Esophagus (tissue), 2 donors: ENCODE measurements around the gene CDK3. TPM values are rescaled to one million over a fixed set of nuclear protein-coding genes. Genes with fewer than 3 reads are reported as not detected.

Experiments used
- H3K27ac ChIP-seq, 2 donors: one replicate each; pipeline ENCODE4 v1.5.1; 2013; ENCODE audit warnings: low read depth in 2 of 2, mild to moderate bottlenecking in 2 of 2, inconsistent platforms in 1 of 2, low read length in 1 of 2, moderate library complexity in 1 of 2
- H3K27me3 ChIP-seq, 2 donors: one replicate each; pipeline ENCODE4 v1.6.1; 2013; ENCODE audit warnings: low read length in 2 of 2, control low read depth in 1 of 2, mild to moderate bottlenecking in 1 of 2; ENCODE audit not compliant: insufficient read depth in 2 of 2, control insufficient read depth in 1 of 2
- H3K36me3 ChIP-seq, 2 donors: one replicate each; pipeline ENCODE4 v1.6.1; 2013; ENCODE audit warnings: low read length in 1 of 2; ENCODE audit not compliant: control insufficient read depth in 2 of 2, insufficient read depth in 2 of 2
- H3K4me1 ChIP-seq, 2 donors: one replicate each; pipeline ENCODE4 v1.6.1; 2013; ENCODE audit warnings: low read length in 1 of 2; ENCODE audit not compliant: control insufficient read depth in 2 of 2, insufficient read depth in 2 of 2
- H3K4me3 ChIP-seq, 2 donors: one replicate each; pipeline ENCODE4 v1.5.1; 2013; ENCODE audit warnings: low read length in 2 of 2, mild to moderate bottlenecking in 2 of 2, low read depth in 1 of 2, moderate library complexity in 1 of 2
- H3K9me3 ChIP-seq, 2 donors: one replicate each; pipeline ENCODE4 v1.6.1; 2013; ENCODE audit warnings: mild to moderate bottlenecking in 2 of 2, low read depth in 1 of 2, low read length in 1 of 2, moderate library complexity in 1 of 2; ENCODE audit not compliant: control insufficient read depth in 2 of 2, insufficient read depth in 1 of 2
- WGBS, 2 donors: extraction: QIAGEN DNeasy Blood & Tissue Kit; methylation state at CpG; one replicate each; pipeline ENCODE4 v1.1.7; 2013; 5-methylcytosine and 5-hydroxymethylcytosine counted together
- polyA plus RNA-seq, 2 donors: library from polyadenylated mRNA; stranded (reverse); fragments of 200-250 nt; gene quantifications; one replicate each; pipeline ENCODE4 v1.2.3, GENCODE V29; 2013
- donor health status: healthy with polysubstance abuse.
- donor health status: Bipolar disorder and iron deficiency.

The CDK3 gene
- polyA plus RNA-seq, 2 donors = 6.5 to 16.2 TPM

GRCh38 chr17:76048711-76049110 is 48.1 kb downstream of the CDK3 start:
- H3K27ac ChIP-seq = no peak overlapping the region
- peaks cover 2 to 8% of the 10 kb centered on the region in 2 donors for H3K4me1 ChIP-seq
- H3K9me3 ChIP-seq = no peaks in the 10 kb centered on the region
- WGBS, 2 donors = 78 to 80% methylated on average over 9 of the region's 9 CpGs
- H3K27me3 ChIP-seq = no peaks in the 10 kb centered on the region
- no peak overlapping the region for H3K4me3 ChIP-seq
- peaks cover 9 to 35% of the 10 kb centered on the region in 2 donors for H3K36me3 ChIP-seq

GRCh38 chr17:76049239-76049638 is 48.6 kb downstream of the CDK3 start:
- 91 to 92% methylated on average over 3 of the region's 3 CpGs for WGBS, 2 donors
- Histone ChIP-seq H3K4me1 (peaks cover 2 to 8% of the 10 kb centered on the region in 2 donors), H3K27me3 (no peaks in the 10 kb centered on the region), H3K36me3 (peaks cover 6 to 32% of the 10 kb centered on the region in 2 donors), H3K9me3 (no peaks in the 10 kb centered on the region), H3K27ac (no peak overlapping the region), H3K4me3 (no peak overlapping the region)

- peaks cover 2 to 5% of the 10 kb centered on the region in 2 donors for H3K4me1 ChIP-seq
- no peak overlapping the region for H3K4me3 ChIP-seq
- peaks cover 4 to 27% of the 10 kb centered on the region in 2 donors for H3K36me3 ChIP-seq
- H3K27me3 ChIP-seq = no peaks in the 10 kb centered on the region
- 94% methylated on average over 15 of the region's 15 CpGs for WGBS, 2 donors
- peak overlapping the region; percentile 4 to 80 for H3K27ac ChIP-seq
- no peaks in the 10 kb centered on the region for H3K9me3 ChIP-seq
These were observed 49.3 kb downstream of the CDK3 start for GRCh38 chr17:76049836-76050537.

GRCh38 chr17:76050538-76051467 is 50.1 kb downstream of the CDK3 start:
- H3K27ac ChIP-seq = peak overlapping the region; percentile 68 to 90
- 72 to 74% methylated on average over 11 of the region's 11 CpGs for WGBS, 2 donors
- H3K4me3 ChIP-seq = no peak overlapping the region
- H3K27me3 ChIP-seq = no peaks in the 10 kb centered on the region
- H3K36me3 ChIP-seq = peaks cover 4 to 22% of the 10 kb centered on the region in 2 donors
- H3K9me3 ChIP-seq = no peaks in the 10 kb centered on the region
- peaks cover 2 to 4% of the 10 kb centered on the region in 2 donors for H3K4me1 ChIP-seq

DNA sequence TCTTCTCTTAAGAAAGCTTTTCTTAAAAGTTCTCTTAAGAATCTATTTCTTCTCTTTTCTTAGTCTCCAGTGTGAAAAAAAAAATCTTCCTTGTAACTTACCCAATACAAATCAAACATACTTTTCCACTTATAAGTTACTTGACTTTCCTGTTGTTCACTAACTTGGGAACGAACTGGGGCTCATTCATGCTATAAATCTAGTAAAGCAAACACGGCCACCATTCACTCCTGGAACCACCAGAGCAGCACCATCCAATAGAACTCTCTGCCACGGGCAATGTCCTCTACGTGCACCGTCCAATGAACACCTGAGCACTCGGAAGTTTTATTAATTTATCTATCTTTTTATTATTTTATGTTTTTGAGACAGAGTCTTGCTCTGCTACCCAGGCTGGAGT is 50.9 kb downstream of the CDK3 start:
- WGBS, 2 donors = 77 to 80% methylated on average over 6 of the region's 6 CpGs
- H3K27ac ChIP-seq = peak overlapping the region; percentile 61 to 75

DNA sequence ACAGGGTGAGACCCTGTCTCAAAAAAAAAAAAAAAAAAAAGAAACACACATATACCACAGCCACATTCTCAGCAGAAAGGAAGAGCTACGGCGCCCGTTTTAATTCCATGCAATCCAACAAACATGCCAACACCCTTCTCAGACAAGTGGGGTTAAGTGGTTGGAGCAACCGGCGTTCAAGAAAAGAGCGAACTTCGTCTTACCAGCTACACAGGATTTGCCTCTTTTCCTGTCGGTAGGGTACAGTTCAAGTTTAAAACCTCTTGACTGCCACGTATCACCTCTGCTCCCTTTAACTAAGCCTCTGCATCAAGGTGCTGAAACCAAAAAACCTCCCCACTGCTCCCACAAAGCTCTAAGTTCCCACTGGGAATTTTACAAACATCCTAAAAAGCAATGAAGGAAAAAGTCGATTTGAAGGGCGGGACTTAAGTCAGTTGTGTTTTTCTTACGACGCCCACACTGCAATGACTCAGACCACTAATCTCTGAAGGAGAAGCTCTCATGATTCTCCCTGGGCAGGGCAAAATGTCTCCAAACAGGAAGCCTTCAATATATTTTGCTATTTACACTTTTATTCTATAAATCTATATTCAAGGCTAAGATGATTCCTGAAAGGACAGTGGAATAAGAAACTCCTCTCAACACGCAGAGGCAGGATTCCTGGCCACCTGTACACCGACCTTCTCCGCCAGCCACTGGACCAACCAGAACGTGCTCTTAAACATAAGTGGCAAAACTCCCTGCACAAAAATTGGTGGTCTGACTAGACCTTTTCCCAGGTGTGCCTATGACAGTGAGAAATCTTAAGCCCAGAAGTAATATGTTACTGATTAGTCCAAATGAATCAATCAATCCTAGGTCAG is 52.8 kb downstream of the CDK3 start:
- no peaks in the 10 kb centered on the region for H3K27me3 ChIP-seq
- no peaks in the 10 kb centered on the region for H3K9me3 ChIP-seq
- H3K4me1 ChIP-seq = peaks cover 0 to 4% of the 10 kb centered on the region in 2 donors
- peak overlapping the region; percentile 83 to 98 for H3K27ac ChIP-seq
- WGBS, 2 donors = 55 to 68% methylated on average over 17 of the region's 17 CpGs
- peak overlapping the region in 1 of 2 donors; percentile 35 for H3K4me3 ChIP-seq
- H3K36me3 ChIP-seq = peaks cover 16 to 18% of the 10 kb centered on the region in 2 donors

More for the DNA sequence above, 50.9 kb downstream of the CDK3 start:
- Histone ChIP-seq H3K36me3 (peaks cover 9 to 20% of the 10 kb centered on the region in 2 donors), H3K9me3 (no peaks in the 10 kb centered on the region), H3K4me3 (no peak overlapping the region), H3K27me3 (no peaks in the 10 kb centered on the region), H3K4me1 (peaks cover 0 to 4% of the 10 kb centered on the region in 2 donors)

DNA sequence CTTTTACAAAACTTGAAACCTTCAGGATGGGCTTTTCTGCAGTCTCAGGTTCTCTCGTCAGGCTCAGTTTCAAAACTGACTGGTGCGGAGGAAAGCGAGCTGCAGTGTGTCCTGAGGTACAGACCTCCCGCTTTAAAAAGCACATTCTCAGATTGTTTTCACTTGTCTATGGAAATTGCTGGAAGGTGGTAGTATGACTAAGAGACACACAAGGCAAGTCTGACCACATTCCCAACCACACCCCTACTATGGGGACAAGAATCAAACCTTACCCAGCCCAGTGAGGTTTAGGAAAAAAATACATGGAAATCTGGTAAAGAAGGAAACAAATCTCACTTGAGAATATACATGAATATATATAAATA is 53.4 kb downstream of the CDK3 start:
- Histone ChIP-seq H3K27me3 (no peaks in the 10 kb centered on the region), H3K9me3 (no peaks in the 10 kb centered on the region), H3K27ac (peak overlapping the region; percentile 83 to 98), H3K4me1 (peaks cover 0 to 4% of the 10 kb centered on the region in 2 donors), H3K4me3 (no peak overlapping the region), H3K36me3 (peaks cover 16 to 18% of the 10 kb centered on the region in 2 donors)
- WGBS, 2 donors = 55 to 67% methylated on average over 4 of the region's 4 CpGs
